GM19468 (cell line): ENCODE data around the gene GRIA1.

Source experiments
- ATAC-seq: cut with Tn5 transposase; IDR thresholded peaks from one replicate; pipeline ENCODE4 v1.9.1; 2021; ENCODE audit warnings: mild to moderate bottlenecking, moderate library complexity, moderate number of reproducible peaks; ENCODE audit not compliant: unreplicated experiment; ENCODE audit errors: extremely low read depth

The GRIA1 gene

GRCh38 chr5:153755913-153756500, 265.5 kb downstream of the GRIA1 start:
- ATAC-seq, result no peak

- no peak for ATAC-seq
Observed at GRCh38 chr5:153756540-153756939, 266.1 kb downstream of the GRIA1 start.

GRCh38 chr5:153765987-153766386, 275.5 kb downstream of the GRIA1 start:
- no peak for ATAC-seq

GRCh38 chr5:153767221-153768188, 277.0 kb downstream of the GRIA1 start:
- ATAC-seq, result no peak

GRCh38 chr5:153770066-153770465, 279.6 kb downstream of the GRIA1 start:
- no peak for ATAC-seq

- ATAC-seq, result no peak
Observed at GRCh38 chr5:153774686-153775085, 284.2 kb downstream of the GRIA1 start.

- no peak for ATAC-seq
Observed at GRCh38 chr5:153775923-153776322, 285.5 kb downstream of the GRIA1 start.

GRCh38 chr5:153777681-153778581, 287.5 kb downstream of the GRIA1 start:
- ATAC-seq, result no peak

- ATAC-seq, result no peak
Observed at GRCh38 chr5:153779836-153780235, 289.4 kb downstream of the GRIA1 start.

- ATAC-seq, result no peak
Observed at GRCh38 chr5:153780876-153781705, 290.6 kb downstream of the GRIA1 start.

GRCh38 chr5:153782589-153783361, 292.3 kb downstream of the GRIA1 start:
- ATAC-seq, result no peak

- no peak for ATAC-seq
Observed at GRCh38 chr5:153783362-153783658, 292.8 kb downstream of the GRIA1 start.

GRCh38 chr5:153784277-153784676, 293.8 kb downstream of the GRIA1 start:
- no peak for ATAC-seq

- no peak for ATAC-seq
Observed at GRCh38 chr5:153791339-153791738, 300.9 kb downstream of the GRIA1 start.

- ATAC-seq, result no peak
Observed at GRCh38 chr5:153792305-153792704, 301.8 kb downstream of the GRIA1 start.

GRCh38 chr5:153793699-153794098, 303.2 kb downstream of the GRIA1 start:
- ATAC-seq, result no peak

GRCh38 chr5:153794327-153794726, 303.9 kb downstream of the GRIA1 start:
- ATAC-seq, result no peak

GRCh38 chr5:153796527-153796926, 306.1 kb downstream of the GRIA1 start:
- ATAC-seq, result no peak

GRCh38 chr5:153797484-153797883, 307.0 kb downstream of the GRIA1 start:
- no peak for ATAC-seq
